ENCODE measurements around the gene NINL.
"Not testable (repeated sequence)": the region's sequence is repeated elsewhere in the genome, so short reads cannot be mapped to it uniquely, and the experiment has no call there.

DNA sequence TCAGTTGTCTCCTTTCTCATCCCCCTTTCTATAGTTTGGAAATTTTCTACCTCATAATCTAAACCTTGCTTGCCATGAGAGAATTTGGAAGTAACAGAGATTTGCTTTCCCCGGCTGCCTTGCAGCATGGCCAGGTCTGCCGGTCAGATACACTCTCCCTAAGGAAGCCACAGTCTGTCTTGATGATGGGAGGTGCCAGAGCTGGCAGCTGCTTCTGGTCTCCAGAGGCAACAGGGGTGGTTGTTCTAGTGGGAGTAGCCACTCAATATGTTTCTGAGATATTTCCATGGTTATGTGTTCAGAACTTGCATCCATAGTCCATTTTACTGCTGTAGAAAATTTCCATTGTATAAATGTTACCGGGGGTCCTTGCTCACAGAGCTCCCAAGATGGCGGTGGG, 5.4 kb upstream of the NINL start:
- not testable (repeated sequence) for TF ChIP-seq CTCF (IDR thresholded peaks at IDR 0.05; ENCODE audit: low read depth, low read length); POLR2A (IDR thresholded peaks at IDR 0.05; ENCODE audit: extremely low read depth, insufficient read length)

Data from NB4 (cell line).